GM19397 (cell line): ENCODE results near the gene KCNC4.

Experiments used
- ATAC-seq: cut with Tn5 transposase; IDR thresholded peaks from one replicate; pipeline ENCODE4 v1.9.1; 2021; ENCODE audit warnings: mild to moderate bottlenecking, moderate library complexity; ENCODE audit not compliant: unreplicated experiment

Gene KCNC4

DNA sequence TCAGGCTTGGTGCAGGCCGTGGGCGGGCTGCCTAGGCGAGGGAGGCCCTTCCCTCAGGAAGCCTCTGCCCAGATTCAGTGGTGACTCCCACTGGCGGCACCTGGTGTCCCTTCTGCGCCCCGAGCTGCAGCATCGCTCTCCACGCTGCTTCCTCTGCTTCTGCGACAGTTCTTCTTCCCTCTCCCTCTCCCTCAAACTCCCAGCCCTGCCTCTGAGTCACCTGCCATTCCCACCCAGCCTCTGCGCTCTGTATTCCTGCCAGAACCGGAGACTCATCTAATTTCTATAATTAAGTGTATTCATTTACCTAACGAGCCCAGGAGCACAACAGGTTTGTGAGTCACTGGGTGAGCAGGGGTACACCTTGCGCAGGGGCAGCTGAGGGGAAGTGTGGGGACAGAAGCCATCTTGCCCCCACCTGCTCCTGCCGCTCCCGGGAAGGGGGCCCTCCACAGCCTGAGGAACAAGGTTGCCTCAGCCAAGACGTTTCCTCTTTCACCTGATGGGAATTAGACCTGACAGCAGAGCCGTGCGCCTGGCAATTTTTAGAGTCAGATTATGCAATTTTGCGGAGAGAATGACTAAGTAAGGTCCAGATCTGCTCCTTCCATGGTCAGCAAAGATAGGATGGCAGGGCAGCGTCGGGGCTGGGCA is 19.4 kb downstream of the KCNC4 start:
- no peak for ATAC-seq

DNA sequence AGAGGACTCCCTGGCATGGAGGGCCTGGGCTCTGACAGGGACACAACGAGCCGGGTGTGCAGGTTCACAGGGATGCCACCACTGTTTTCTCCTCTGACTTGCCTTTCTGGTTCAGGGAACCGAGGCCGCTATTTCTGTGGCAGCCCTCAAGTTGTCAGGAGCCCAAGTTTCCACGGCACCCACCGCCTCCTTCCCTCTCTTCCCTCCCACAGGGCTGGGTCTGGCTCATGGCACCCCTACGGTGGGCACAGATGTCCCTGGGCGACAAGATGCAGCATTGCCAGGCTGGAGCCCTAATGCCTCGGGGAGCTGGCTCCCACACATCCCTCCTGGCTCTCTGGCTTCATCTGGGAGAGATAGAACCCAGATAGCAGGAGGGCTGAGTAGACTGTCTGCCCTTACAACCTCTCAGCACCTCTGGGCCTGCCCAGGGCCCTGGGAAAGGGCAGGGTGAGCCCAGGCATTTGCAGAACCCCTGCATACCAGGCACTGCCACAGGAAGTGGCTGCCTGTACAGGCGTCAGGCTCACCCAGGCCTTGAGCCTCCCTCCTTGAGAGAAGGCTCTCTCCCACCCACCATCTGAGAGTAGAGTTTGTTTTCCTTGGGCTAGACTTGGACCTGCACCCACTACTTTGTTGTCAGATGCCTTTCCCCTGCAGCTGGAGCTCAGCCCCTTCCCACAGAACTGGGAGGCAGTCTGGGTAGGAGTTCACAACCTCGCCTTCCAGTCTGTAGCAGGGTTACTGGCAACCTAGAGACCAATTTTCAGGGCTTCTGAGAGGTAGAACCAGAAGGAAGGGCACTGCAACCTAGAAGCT is 20.5 kb downstream of the KCNC4 start:
- no peak for ATAC-seq

- no peak for ATAC-seq
Observed at GRCh38 chr1:110233861-110234260, 23.7 kb downstream of the KCNC4 start.

GRCh38 chr1:110234691-110235090 is 24.6 kb downstream of the KCNC4 start:
- ATAC-seq, result no peak

- no peak for ATAC-seq
Observed at GRCh38 chr1:110235181-110235833, 25.2 kb downstream of the KCNC4 start.

GRCh38 chr1:110235834-110236682 is 25.9 kb downstream of the KCNC4 start:
- ATAC-seq, result no peak

DNA sequence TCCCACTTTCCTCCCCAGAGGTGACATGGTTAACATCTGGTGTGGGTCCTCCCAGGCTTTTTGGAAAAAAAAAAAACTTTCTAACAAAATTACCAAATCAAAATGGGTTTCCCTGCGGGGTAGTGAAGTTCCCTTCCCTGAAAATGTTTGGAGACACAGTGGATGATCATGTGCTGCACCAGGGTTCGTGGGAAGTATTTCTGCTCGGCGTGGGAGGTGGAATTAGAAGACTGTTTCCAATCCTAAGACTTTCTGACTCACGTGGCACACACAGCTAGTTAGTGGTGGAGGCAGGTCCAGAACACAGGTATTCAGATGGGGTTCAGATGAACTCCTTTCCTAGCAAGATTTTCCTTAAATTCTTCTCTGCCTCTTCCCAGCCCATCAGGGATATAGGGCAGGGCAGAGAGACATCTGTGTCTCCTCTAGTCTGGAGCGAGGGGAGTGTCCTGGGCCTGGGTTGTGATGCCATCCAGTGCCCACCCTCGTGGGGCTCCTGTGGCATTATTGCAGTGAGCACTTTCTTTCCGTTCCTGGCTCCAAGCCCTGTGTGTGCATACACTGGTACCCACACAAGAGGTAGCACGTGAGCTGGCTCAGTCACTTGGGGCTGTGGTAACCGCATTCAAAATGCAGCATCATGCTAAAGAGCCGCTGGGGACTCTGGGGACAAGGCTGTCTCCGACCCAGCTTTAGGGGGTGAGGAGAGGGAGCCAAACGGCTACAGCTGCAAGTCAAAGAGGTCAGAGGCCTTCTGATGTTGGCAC is 27.5 kb downstream of the KCNC4 start:
- no peak for ATAC-seq

DNA sequence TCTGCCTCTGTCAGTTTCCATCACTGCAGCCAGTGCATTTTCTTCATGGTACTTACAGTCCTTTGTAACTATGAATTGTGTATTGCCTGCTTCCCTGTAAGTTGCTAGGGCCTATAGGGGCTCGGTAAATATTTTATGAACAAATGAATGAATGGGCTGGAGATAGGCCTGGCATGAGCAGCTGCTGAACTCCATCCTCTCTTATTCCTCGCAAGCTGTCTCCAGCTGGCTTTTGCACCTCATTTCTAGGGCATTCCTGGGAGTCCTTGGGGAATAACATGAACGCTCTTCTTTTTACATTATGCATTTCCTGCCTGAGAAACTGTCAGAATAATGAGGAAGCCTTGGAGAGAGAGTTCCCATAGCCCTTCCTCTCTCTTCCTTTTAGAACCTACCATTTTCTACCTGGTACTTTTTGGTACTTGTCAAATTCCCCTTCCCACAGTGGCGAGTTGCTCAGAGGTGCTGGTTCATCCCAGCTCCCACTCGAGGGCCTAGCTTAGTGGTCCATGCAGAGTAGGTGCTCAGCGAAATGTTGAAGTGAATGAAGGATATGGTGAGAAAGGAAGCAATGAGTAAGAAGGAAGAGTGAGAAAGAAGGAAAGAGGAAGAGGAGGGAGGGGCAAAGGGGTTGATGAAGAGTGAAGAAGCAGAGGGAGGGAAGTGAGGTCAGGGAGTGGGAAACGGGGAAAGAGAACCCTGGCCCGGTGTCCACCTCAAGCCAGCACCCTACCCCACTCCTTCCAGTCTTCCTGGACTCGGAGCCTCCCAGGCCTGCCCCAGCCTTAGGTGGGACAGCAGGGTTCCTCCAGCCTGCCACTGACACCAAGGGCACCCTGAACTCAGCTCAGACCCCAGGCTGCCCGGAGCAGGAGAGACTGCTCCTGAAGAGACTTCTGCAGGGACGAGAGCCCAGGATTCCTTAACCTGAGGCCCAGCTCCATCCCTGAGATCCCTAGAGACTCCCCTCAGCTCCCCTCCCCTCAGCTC is 29.6 kb downstream of the KCNC4 start:
- no peak for ATAC-seq

GRCh38 chr1:110240476-110241210 is 30.5 kb downstream of the KCNC4 start:
- no peak for ATAC-seq

- no peak for ATAC-seq
Observed at GRCh38 chr1:110241516-110241915, 31.4 kb downstream of the KCNC4 start.

DNA sequence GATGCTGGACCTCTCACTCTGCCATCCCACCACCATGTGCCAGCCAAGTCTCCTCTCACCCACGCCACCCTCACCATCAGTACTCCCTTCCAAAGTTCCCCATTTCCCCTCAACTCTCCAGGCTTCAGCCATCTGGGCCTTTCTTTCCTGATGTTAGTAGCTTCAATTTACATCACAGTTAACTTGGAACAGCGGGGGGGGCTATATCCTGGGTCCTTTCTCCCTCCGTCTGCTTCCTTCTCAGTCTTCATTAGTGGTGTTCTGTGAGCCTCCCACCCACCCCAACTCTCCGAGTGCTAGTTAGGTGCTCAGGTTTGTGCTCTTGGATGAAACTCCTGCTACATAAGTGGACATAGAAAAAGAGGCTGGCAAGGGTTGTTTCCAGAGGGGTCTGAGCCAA is 31.9 kb downstream of the KCNC4 start:
- no peak for ATAC-seq

DNA sequence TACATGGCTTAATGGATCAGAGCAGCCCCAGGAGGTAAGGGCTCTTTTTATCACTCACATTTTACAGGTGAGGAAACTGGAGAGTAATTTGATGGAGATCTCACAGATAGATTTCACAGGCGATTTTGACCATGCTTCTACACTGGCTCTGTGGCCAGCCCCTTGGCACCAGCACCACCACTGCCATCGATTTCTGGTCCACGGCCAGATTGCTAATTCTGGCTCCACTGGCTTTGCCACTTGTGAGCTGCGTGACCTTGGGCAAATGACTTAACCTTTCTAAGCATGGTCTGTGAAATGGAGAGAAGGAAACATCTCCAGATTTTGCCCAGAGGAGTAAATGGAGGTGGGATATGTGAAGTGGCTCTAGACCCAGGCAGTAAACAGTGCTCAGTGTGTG is 32.6 kb downstream of the KCNC4 start:
- no peak for ATAC-seq

GRCh38 chr1:110243146-110243545 is 33.0 kb downstream of the KCNC4 start:
- no peak for ATAC-seq

DNA sequence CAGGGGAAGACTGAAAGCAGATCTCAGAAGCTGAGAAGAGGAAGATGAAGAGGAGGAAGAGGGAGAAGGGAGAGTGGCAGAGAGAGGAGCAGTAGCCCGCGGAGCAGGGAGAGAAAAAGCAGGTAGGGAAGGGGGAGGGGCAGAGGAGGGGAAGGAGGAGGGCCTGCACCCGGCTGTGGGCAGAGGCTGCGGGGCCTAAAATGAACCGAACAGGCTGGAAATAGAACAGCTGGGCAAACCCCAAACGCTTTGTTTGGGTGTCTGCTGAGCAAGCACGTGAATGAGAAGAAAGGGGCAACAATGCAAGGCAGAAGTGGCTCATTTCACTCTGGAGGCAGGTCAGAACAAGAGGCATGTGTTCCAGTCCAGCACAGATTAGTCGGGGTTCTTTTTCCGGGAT is 33.5 kb downstream of the KCNC4 start:
- ATAC-seq, result peak; percentile 56

DNA sequence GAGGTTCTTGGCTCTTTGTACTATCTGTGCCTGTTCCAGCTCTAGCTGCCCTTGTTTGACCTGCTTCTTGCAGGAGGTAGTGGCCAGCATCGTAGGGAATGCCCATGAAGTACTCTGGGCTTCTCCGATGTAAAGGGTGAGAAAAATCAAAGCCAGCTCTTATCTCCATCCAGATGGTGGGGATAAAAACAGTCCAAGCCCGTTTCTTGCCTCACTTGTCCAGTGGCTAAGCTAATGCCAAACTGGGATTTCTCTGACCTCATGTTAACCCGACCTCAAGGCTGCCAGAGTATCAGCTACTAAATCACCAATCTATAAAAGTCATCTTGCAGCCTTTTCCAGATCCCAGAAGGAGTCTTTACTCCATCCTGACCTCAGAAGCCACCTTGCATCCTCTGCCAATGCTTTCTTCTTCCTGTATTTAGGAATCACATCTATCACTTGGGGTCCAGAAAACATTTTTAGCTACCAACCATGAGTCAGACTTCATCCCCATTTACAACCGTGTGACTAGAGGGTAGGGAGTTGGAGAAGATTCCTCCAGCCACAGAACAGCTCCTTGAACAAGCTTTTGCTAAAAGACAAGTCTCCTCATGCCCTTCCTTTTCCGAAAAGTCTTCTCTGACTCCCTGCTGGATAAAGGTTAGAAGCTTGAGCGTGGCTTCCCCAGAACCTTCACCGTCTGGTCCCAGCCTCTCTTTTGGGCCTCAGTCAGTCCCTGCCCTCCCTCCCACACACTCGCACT is 35.9 kb downstream of the KCNC4 start:
- ATAC-seq, result no peak

- no peak for ATAC-seq
Observed at GRCh38 chr1:110248746-110249145, 38.6 kb downstream of the KCNC4 start.

GRCh38 chr1:110249256-110249655 is 39.1 kb downstream of the KCNC4 start:
- no peak for ATAC-seq

DNA sequence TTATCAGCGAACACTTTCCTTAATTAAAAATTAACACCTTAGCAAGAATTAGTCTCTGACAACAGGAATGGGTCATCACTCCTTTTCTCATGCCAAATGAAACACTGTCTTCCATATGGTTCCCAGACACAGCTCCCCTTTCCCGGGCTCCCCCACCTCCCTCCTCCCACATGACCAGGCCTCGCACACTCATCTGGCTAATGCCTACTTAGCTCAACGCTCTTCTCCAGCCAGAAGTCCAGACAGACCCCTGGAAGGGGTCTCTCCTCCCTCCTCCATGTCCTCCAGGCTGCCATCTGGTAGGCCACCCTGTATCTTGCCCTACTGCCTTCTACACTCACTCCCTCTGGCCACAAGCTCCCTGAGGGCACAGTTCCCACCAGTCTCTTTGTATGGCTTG is 39.9 kb downstream of the KCNC4 start:
- no peak for ATAC-seq
